Stimulated activated CD4-positive, alpha-beta T cell treated with anti-CD3 and anti-CD28 coated beads, Interleukin-1b, Interleukin-23, amount 100 ng/mL, for 24 hours (primary cell): Measurements from ENCODE around the gene NEUROD2.

Source experiments
- DNase-seq, 4 experiments: peaks; one replicate each; pipeline ENCODE4 v3.0.0-alpha.2; 2020; ENCODE audit warnings: low read depth in 4 of 4, low spot score in 1 of 4

The NEUROD2 gene

GRCh38 chr17:39635614-39636176 is 28.0 kb upstream of the NEUROD2 start:
- no peak for DNase-seq

GRCh38 chr17:39634384-39634871 is 26.7 kb upstream of the NEUROD2 start:
- DNase-seq: no peak

DNA sequence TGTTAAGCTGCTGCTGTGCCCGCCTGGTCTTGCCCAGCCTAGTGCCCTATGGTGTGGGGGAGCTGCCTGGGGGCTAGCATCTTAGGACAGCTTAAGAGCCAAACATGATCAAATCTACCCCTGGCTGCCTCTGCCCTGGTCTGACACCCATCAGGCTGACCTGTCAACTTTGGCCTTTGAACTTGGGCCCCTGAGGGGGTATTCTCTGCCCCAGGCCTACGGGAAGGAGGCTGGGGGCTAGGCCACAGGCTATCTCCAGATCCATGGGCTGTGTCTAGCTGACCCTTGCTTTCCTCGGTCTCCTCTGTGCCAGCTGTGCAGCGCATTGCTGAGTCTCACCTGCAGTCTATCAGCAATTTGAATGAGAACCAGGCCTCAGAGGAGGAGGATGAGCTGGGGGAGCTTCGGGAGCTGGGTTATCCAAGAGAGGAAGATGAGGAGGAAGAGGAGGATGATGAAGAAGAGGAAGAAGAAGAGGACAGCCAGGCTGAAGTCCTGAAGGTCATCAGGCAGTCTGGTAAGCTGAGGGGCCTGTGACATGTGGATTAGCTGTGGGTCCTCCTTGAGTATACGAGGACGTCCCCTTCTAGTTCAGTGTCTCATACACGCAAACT is 26.0 kb upstream of the NEUROD2 start:
- no peak for DNase-seq

GRCh38 chr17:39632153-39632941 is 24.6 kb upstream of the NEUROD2 start:
- no peak for DNase-seq

- DNase-seq: no peak
Measured at GRCh38 chr17:39631403-39631802, 23.7 kb upstream of the NEUROD2 start.

GRCh38 chr17:39629898-39630297 is 22.2 kb upstream of the NEUROD2 start:
- no peak for DNase-seq

DNA sequence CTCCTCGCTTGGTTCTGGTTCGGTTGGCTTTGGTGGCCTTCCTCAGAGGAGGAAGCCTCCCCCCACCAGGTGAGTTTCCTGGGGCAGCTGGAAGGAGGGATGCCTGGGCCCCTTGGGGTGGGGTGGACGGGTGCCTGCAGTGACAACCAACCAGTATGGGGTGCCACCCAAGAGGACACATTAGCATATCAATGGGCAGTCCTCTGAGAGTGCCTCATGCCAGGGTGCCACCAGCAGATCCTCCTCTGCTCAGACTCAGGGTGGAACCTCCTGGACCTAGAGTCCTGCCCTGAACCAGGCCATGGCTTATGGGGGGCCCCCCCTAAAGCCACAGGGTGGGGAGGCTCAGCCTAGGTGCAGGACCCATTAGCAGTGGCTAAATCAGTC is 21.8 kb upstream of the NEUROD2 start:
- DNase-seq: no peak

- DNase-seq: no peak
Measured at GRCh38 chr17:39628655-39629493, 21.2 kb upstream of the NEUROD2 start.

DNA sequence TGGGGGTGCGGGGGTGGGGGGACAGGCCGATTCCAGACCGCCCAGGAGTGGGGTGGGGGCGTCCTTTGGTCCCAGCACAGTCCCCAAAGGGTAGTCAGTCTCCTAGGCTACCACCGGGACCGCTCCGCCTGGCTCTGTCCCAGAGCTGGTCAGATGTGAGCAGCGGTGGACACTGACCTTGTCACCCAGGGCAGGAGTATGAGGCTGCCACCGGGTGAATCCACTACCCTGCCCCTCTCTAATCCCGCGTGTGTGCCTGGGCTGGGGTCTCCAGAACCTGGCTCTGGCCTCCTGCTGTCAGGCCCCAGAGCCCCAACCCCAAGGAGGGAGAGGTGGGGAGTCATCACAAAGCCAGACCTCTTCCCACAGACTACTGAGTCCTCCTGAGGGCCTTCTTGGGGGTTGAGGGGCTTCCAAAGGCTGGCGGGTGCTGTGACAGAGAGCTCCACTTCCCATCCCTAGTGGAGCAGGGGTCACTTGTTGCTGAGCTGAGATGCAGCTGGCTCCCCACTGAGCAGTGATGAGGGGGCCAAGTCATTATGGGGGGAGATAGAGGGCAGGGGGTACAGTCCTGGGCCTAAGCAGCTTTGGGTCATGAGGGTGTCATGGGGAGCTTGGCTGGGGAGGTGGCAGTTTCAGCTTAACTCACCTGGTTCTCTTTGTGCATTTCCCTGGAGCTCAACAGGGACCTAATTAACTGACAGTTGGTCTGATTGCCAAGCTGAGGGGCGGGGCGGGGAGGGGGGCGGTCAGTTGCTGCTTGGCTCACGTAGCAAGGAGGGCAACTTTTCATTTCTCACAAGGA is 20.2 kb upstream of the NEUROD2 start:
- DNase-seq: no peak

DNA sequence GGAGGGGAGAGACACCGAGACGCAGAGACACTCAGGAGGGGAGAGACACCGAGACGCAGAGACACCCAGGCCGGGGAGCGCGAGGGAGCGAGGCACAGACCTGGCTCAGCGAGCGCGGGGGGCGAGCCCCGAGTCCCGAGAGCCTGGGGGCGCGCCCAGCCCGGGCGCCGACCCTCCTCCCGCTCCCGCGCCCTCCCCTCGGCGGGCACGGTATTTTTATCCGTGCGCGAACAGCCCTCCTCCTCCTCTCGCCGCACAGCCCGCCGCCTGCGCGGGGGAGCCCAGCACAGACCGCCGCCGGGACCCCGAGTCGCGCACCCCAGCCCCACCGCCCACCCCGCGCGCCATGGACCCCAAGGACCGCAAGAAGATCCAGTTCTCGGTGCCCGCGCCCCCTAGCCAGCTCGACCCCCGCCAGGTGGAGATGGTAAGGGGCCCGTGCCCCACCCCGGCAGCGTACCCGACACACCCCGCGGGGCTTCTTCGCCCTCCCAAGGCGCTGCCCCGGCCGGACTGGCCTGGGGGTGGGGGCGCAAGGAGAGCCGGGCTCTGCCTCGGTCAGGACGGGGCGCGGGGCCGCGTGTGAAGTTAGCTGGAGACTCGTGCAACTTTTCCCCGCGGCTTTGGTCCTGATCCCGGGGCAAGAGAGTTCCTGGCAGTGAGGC is 19.5 kb upstream of the NEUROD2 start:
- DNase-seq: no peak

GRCh38 chr17:39626171-39627046 is 18.7 kb upstream of the NEUROD2 start, which contains the start of gene PPP1R1B:
Gene PPP1R1B (plus strand): TSS chr17:39626952. CDS start chr17:39627393, 441 bp downstream.
- DNase-seq: no peak

GRCh38 chr17:39625198-39625785 is 17.6 kb upstream of the NEUROD2 start:
- DNase-seq: no peak

DNA sequence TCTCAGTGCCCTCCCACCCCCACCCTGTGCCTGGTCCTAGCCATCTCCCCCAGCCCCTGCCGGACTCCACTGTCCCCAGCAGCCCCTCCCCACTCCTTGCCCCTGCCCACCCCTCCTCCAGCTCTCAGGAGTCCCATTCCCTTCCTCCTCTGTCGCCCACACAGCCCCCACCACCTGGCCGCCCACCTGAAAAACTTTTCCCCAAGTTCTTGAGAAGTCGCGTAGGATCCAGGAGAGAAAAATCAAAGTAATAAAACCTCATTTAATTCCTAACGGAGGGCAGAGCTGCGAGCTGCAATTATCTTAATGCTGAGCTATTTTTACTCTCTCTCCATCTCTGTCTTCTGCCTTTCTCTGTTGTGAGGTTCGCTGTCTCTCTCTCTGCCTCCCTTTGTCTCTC is 16.6 kb upstream of the NEUROD2 start:
- DNase-seq: no peak

- DNase-seq: peak; percentile 71 to 87 (median 78)
Measured at GRCh38 chr17:39623356-39623950, 15.7 kb upstream of the NEUROD2 start.

DNA sequence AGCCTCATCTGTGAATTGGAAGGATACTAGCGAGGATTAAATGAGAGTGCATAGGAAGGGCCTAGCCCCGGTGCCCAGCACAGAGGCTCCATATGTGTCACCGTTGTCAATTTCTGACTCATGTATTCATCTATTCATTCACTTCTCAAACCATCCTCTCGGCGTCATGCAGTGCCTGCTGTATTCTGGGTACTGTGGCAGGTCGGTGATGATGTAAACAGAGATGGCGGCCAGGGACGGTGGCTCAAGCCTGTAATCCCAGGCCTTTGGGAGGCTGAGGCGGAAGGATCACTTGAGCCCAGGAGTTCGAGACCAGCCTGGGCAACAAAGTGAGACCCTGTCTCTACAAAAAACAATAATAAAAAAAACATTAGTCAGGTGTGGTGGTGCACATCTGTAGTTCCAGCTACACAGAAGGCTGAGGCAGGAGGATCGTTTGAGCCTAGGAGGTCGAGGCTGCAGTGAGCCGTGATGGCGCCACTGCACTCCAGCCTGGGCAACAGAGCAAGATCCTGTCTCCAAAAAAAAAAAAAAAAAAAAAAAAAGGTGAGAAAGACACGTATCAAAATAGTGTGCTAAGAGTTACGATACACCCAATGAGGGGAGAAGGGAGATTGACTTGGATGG is 14.8 kb upstream of the NEUROD2 start:
- DNase-seq: no peak

GRCh38 chr17:39621523-39622379 is 14.0 kb upstream of the NEUROD2 start:
- peak; percentile 73 to 89 (median 76) for DNase-seq

GRCh38 chr17:39619786-39620101 is 12.0 kb upstream of the NEUROD2 start:
- no peak for DNase-seq
